Adrenal gland (tissue), 5 donors: ENCODE data around the gene PRDM15.

ENCODE experiments used
- CTCF ChIP-seq, 6 experiments: fragments of 450-650 bp in 4 of 6; fragments of 200-600 bp in 2 of 6; sonication (generic) in 1 of 6; IDR thresholded peaks; 1 replicate in 5 of 6; 2 replicates in 1 of 6; pipeline versions ENCODE4 v1.5.1 to v1.8.0; 2016 to 2021; ENCODE audit warnings: antibody characterized with exemption in 6 of 6, mild to moderate bottlenecking in 2 of 6, moderate library complexity in 1 of 6
- POLR2A ChIP-seq, 2 donors: fragments of 450-650 bp; IDR thresholded peaks; one replicate each; pipeline ENCODE4 v1.6.1; 2017; ENCODE audit warnings: antibody characterized with exemption in 2 of 2, mild to moderate bottlenecking in 2 of 2, moderate library complexity in 1 of 2
- donor health status: DM: no; HTN: no; CAD: no.

DNA sequence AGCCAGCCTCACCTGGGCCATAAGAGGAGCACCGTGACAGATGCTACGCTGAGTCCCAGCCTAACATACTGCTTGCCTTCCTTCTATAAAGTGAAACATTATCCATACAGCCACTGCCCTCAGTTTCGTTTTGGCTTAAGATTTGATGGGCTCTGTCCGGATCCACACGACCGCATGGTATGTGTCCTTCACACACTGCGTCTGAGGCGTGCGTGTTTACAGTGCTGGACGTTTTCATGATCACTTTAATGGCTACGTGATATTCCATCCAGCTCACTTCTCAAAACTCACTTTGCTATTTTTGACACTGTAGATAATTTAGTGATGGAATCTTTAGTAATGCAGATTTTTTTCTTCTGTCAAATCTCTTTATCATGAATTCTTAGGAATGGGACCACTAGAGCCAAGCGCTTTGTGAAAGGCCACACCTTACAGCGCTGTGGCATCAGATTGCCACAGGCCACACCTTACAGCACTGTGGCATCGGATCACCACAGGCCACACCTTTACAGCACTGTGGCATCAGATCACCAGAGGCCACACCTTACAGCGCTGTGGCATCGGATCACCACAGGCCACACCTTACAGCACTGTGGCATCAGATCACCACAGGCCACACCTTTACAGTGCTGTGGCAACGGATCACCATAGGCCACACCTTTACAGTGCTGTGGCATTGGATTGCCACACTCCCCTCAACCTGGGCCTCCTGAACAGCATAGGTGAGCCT lies 47.1 kb downstream of the PRDM15 start:
- TF ChIP-seq CTCF (IDR thresholded peaks at IDR 0.05) = no peak
- no peak for TF ChIP-seq POLR2A (IDR thresholded peaks at IDR 0.05)
